Colonic mucosa (tissue), 4 donors: Measurements from ENCODE around the gene ZFAND3. TPM values are rescaled to one million over a fixed set of nuclear protein-coding genes. Genes with fewer than 3 reads are reported as not detected.

Source experiments
- DNase-seq: peaks from one replicate; pipeline ENCODE4 v3.0.0-alpha.2; 2020
- H3K27ac ChIP-seq: fragments of 200-600 bp; one replicate; pipeline ENCODE4 v1.8.0; 2021
- H3K27me3 ChIP-seq: fragments of 200-600 bp; one replicate; pipeline ENCODE4 v1.8.0; 2021
- H3K36me3 ChIP-seq: fragments of 200-600 bp; one replicate; pipeline ENCODE4 v1.8.0; 2021
- H3K4me1 ChIP-seq: fragments of 200-600 bp; one replicate; pipeline ENCODE4 v1.8.0; 2021; ENCODE audit warnings: mild to moderate bottlenecking
- H3K4me3 ChIP-seq: fragments of 200-600 bp; one replicate; pipeline ENCODE4 v1.8.0; 2021
- H3K9ac ChIP-seq, 2 donors: one replicate each; pipeline ENCODE4 v1.7.0; 2013; ENCODE audit warnings: control low read depth in 2 of 2, low read depth in 2 of 2, low read length in 2 of 2
- H3K9me3 ChIP-seq: fragments of 200-600 bp; one replicate; pipeline ENCODE4 v1.8.0; 2021
- CTCF ChIP-seq: fragments of 200-600 bp; IDR thresholded peaks from one replicate; pipeline ENCODE4 v1.8.0; 2022; ENCODE audit warnings: antibody characterized with exemption, mild to moderate bottlenecking
- intact Hi-C: fragments of 100-400 bp; cut with DNase I; formaldehyde crosslinking; loops from one replicate; pipeline ENCODE4 v1.14.1; 2022
- total RNA-seq, 2 donors: library from RNA; stranded (reverse); fragmentation: NEBNext Ultra II Directional in 1 of 2; extraction: Animal tissue kit (Norgen Biotek cat#: 25700) in 1 of 2; gene quantifications; one replicate each; pipeline ENCODE4 v1.2.1, GENCODE V29; 2021
- donor health status: healthy.
- donor health status: DM: no; HTN: no; CAD: no.
- donor health status: DM: no; HTN: no; CAD: no.

The ZFAND3 gene
- total RNA-seq, 2 donors from 2014 or later, result 42.0 to 96.8 TPM

GRCh38 chr6:38141085-38141484, 321.6 kb downstream of the ZFAND3 start:
- no peaks in the 10 kb centered on the region for H3K36me3 ChIP-seq
- no peaks in the 10 kb centered on the region for H3K4me1 ChIP-seq
- no peak for TF ChIP-seq CTCF
- H3K4me3 ChIP-seq, result no peak overlapping the region
- H3K9me3 ChIP-seq, result no peaks in the 10 kb centered on the region
- H3K27me3 ChIP-seq, result no peaks in the 10 kb centered on the region
- intact Hi-C loops, result no loop called here
- DNase-seq, result no peak
- H3K9ac ChIP-seq, result no peak overlapping the region
- no peak overlapping the region for H3K27ac ChIP-seq

- H3K4me3 ChIP-seq, result no peak overlapping the region
- no peak overlapping the region for H3K9ac ChIP-seq
- no peaks in the 10 kb centered on the region for H3K9me3 ChIP-seq
- no peak overlapping the region for H3K27ac ChIP-seq
- no peak for TF ChIP-seq CTCF
- H3K36me3 ChIP-seq, result no peaks in the 10 kb centered on the region
- no peaks in the 10 kb centered on the region for H3K4me1 ChIP-seq
- H3K27me3 ChIP-seq, result no peaks in the 10 kb centered on the region
- DNase-seq, result no peak
- intact Hi-C loops, result no loop called here
Measured at GRCh38 chr6:38141716-38142115, 322.2 kb downstream of the ZFAND3 start.

- no peaks in the 10 kb centered on the region for H3K4me1 ChIP-seq
- no peaks in the 10 kb centered on the region for H3K27me3 ChIP-seq
- no peak for DNase-seq
- H3K36me3 ChIP-seq, result no peaks in the 10 kb centered on the region
- no peak overlapping the region for H3K4me3 ChIP-seq
- TF ChIP-seq CTCF, result no peak
- no peaks in the 10 kb centered on the region for H3K9me3 ChIP-seq
- no peak overlapping the region for H3K27ac ChIP-seq
- H3K9ac ChIP-seq, result no peak overlapping the region
- intact Hi-C loops, result no loop called here
Measured at GRCh38 chr6:38142178-38142902, 322.8 kb downstream of the ZFAND3 start.

GRCh38 chr6:38143191-38144150, 323.9 kb downstream of the ZFAND3 start:
- Histone ChIP-seq H3K4me1 (no peaks in the 10 kb centered on the region), H3K36me3 (no peaks in the 10 kb centered on the region), H3K4me3 (no peak overlapping the region), H3K27ac (no peak overlapping the region), H3K9ac (no peak overlapping the region), H3K9me3 (no peaks in the 10 kb centered on the region), H3K27me3 (no peaks in the 10 kb centered on the region)
- TF ChIP-seq CTCF, result no peak
- no peak for DNase-seq
- intact Hi-C loops, result no loop called here

- DNase-seq, result no peak
- Histone ChIP-seq H3K36me3 (no peaks in the 10 kb centered on the region), H3K4me3 (no peak overlapping the region), H3K27ac (no peak overlapping the region), H3K27me3 (no peaks in the 10 kb centered on the region), H3K4me1 (no peaks in the 10 kb centered on the region), H3K9me3 (no peaks in the 10 kb centered on the region), H3K9ac (no peak overlapping the region)
- no peak for TF ChIP-seq CTCF
- intact Hi-C loops, result no loop called here
Measured at GRCh38 chr6:38144365-38144945, 324.9 kb downstream of the ZFAND3 start.
